GM23338 (cell line): ENCODE data around the gene FOXC2. TPM values are rescaled to one million over a fixed set of nuclear protein-coding genes. Genes with fewer than 3 reads are reported as not detected.

ENCODE experiments used
- ATAC-seq: fragments of 200-7000 bp; cut with Tn5 transposase; 3 replicates; pipeline ENCODE4 v1.9.1; 2020
- DNase-seq: peaks from one replicate; pipeline ENCODE4 v3.0.0-alpha.2; 2015; ENCODE audit warnings: low spot score
- H2AFZ ChIP-seq: fragments of 200-600 bp; sonication (generic); 2 replicates; pipeline ENCODE4 v1.8.0; 2016; ENCODE audit warnings: antibody characterized with exemption, mild to moderate bottlenecking, moderate library complexity
- H3F3A ChIP-seq: fragments of 200-600 bp; sonication (generic); replicated peaks from 2 replicates; pipeline ENCODE4 v1.8.0; 2017; ENCODE audit warnings: antibody characterized with exemption, mixed run types, low read depth
- H3K27ac ChIP-seq: fragments of 200-600 bp; sonication (generic); 2 replicates; pipeline ENCODE4 v1.6.1; 2016; ENCODE audit warnings: low read depth
- H3K27me3 ChIP-seq: fragments of 200-600 bp; sonication (generic); 2 replicates; pipeline ENCODE4 v1.8.0; 2016; ENCODE audit warnings: mild to moderate bottlenecking, mixed run types, moderate library complexity; ENCODE audit not compliant: insufficient read depth
- H3K36me3 ChIP-seq: fragments of 200-600 bp; sonication (generic); 2 replicates; pipeline ENCODE4 v1.8.0; 2016; ENCODE audit warnings: mild to moderate bottlenecking; ENCODE audit not compliant: insufficient read depth
- H3K4me1 ChIP-seq: fragments of 200-600 bp; sonication (generic); 2 replicates; pipeline ENCODE4 v1.8.0; 2016; ENCODE audit warnings: mild to moderate bottlenecking, moderate library complexity; ENCODE audit not compliant: insufficient read depth
- H3K4me2 ChIP-seq: fragments of 200-600 bp; sonication (generic); 2 replicates; pipeline ENCODE4 v1.7.1; 2017; ENCODE audit warnings: mixed run types
- H3K4me3 ChIP-seq: fragments of 200-600 bp; sonication (generic); 2 replicates; pipeline ENCODE4 v1.6.1; 2016; ENCODE audit warnings: mixed run types
- H3K79me2 ChIP-seq: fragments of 200-600 bp; sonication (generic); replicated peaks from 2 replicates; pipeline ENCODE4 v1.8.0; 2017; ENCODE audit warnings: mild to moderate bottlenecking; ENCODE audit not compliant: insufficient read depth
- H3K9me2 ChIP-seq: fragments of 200-600 bp; sonication (generic); 2 replicates; pipeline ENCODE4 v1.8.0; 2017; ENCODE audit not compliant: insufficient read depth
- H4K20me1 ChIP-seq: fragments of 200-600 bp; sonication (generic); replicated peaks from 2 replicates; pipeline ENCODE4 v1.8.0; 2017; ENCODE audit warnings: mild to moderate bottlenecking; ENCODE audit not compliant: insufficient read depth
- H3K27ac Mint-ChIP-seq: 2 replicates; pipeline ENCODE4 v1.8.0; 2020; ENCODE audit warnings: inconsistent platforms, mild to moderate bottlenecking, moderate library complexity, mixed read lengths
- H3K27me3 Mint-ChIP-seq: 3 replicates; pipeline ENCODE4 v1.8.0; 2022; ENCODE audit warnings: low read depth, mild to moderate bottlenecking, moderate library complexity, mixed read lengths, inconsistent platforms; ENCODE audit not compliant: insufficient read depth, poor library complexity
- H3K36me3 Mint-ChIP-seq: 3 replicates; pipeline ENCODE4 v1.8.0; 2021; ENCODE audit warnings: low read depth, mild to moderate bottlenecking, inconsistent platforms, moderate library complexity, mixed read lengths
- H3K4me1 Mint-ChIP-seq: 3 replicates; pipeline ENCODE4 v1.8.0; 2020; ENCODE audit warnings: mild to moderate bottlenecking, inconsistent platforms, mixed read lengths
- H3K4me3 Mint-ChIP-seq: 3 replicates; pipeline ENCODE4 v1.8.0; 2021; ENCODE audit warnings: moderate library complexity, mild to moderate bottlenecking, inconsistent platforms, mixed read lengths
- H3K9me3 Mint-ChIP-seq: 3 replicates; pipeline ENCODE4 v1.8.0; 2020; ENCODE audit warnings: moderate library complexity, mild to moderate bottlenecking, inconsistent platforms, mixed read lengths
- CREB1 ChIP-seq: fragments of 250-450 bp; sonication (Bioruptor Pico); IDR thresholded peaks from 2 replicates; pipeline ENCODE4 v1.5.0; 2020; ENCODE audit warnings: low read depth, mild to moderate bottlenecking, moderate library complexity
- CTCF ChIP-seq, 2 experiments: fragments of 200-600 bp in 1 of 2; sonication (generic) in 1 of 2; conservative IDR thresholded peaks; 2 replicates each; pipeline versions ENCODE4 v1.5.1 to v1.6.1; 2016 to 2017; ENCODE audit warnings: antibody characterized with exemption in 2 of 2, low read depth in 2 of 2, mild to moderate bottlenecking in 2 of 2, moderate library complexity in 1 of 2
- ETS1 ChIP-seq: IDR thresholded peaks from 2 replicates; pipeline ENCODE4 v1.6.1; 2016; ENCODE audit warnings: antibody characterized with exemption
- NANOG ChIP-seq: IDR thresholded peaks from 2 replicates; pipeline ENCODE4 v1.6.1; 2016; ENCODE audit warnings: antibody characterized with exemption, borderline replicate concordance
- REST ChIP-seq: IDR thresholded peaks from one replicate; pipeline ENCODE4 v1.6.1; 2018; ENCODE audit warnings: antibody characterized with exemption; ENCODE audit not compliant: unreplicated experiment
- STAT1 ChIP-seq: IDR thresholded peaks from one replicate; pipeline ENCODE4 v1.6.1; 2016; ENCODE audit warnings: antibody characterized with exemption; ENCODE audit not compliant: unreplicated experiment
- ZNF331 ChIP-seq: fragments of 250-450 bp; sonication (Bioruptor Pico); IDR thresholded peaks from 2 replicates; pipeline ENCODE4 v1.5.0; 2020; ENCODE audit warnings: low read depth, mild to moderate bottlenecking, moderate library complexity
- ZNF462 ChIP-seq: fragments of 250-450 bp; sonication (Bioruptor Pico); IDR thresholded peaks from 2 replicates; pipeline ENCODE4 v1.5.0; 2020; ENCODE audit warnings: mild to moderate bottlenecking, moderate library complexity
- polyA plus RNA-seq: library from polyadenylated mRNA; unstranded; fragments of >200 nt; fragmentation: Nextera tagmentation; extraction: Ambion mirVana; gene quantifications from 2 replicates; pipeline ENCODE4 v1.2.1, GENCODE V29; 2016
- total RNA-seq: library from RNA; depleted of rRNA; stranded (reverse); fragments of >200 nt; shearing (Covaris generic); gene quantifications from 2 replicates; pipeline ENCODE4 v1.2.3, GENCODE V29; 2014

The FOXC2 gene
- total and polyA plus RNA-seq, 2 experiments from 2014 or later: 0.16 TPM; not detected in 1

GRCh38 chr16:86594721-86595120 lies 28.1 kb downstream of the FOXC2 start:
- Histone ChIP-seq H4K20me1 (no peaks in the 10 kb centered on the region), H3K4me1 (no peaks in the 10 kb centered on the region), H3K4me3 (no peak overlapping the region), H2AFZ (peak overlapping the region; percentile 23; the same call in 1 of the 2 replicates), H3K4me2 (no peak overlapping the region), H3K9me2 (peaks cover 6% of the 10 kb centered on the region), H3K27me3 (no peaks in the 10 kb centered on the region), H3K79me2 (no peaks in the 10 kb centered on the region), H3F3A (no peaks in the 10 kb centered on the region), H3K36me3 (no peaks in the 10 kb centered on the region), H3K27ac (no peak overlapping the region)
- DNase-seq: no peak
- Mint-ChIP-seq H3K4me3 (no peak overlapping the region), H3K36me3 (no peaks in the 10 kb centered on the region), H3K4me1 (peaks cover 11% of the 10 kb centered on the region), H3K27me3 (peaks cover 3% of the 10 kb centered on the region), H3K27ac (no peak overlapping the region), H3K9me3 (no peaks in the 10 kb centered on the region; the same call in 2 of the 3 replicates)
- TF ChIP-seq CREB1 (CRISPR knock-in tag) (no peak), ZNF462 (CRISPR knock-in tag) (no peak), ZNF331 (CRISPR knock-in tag) (no peak), REST (no peak), CTCF (conservative IDR thresholded peaks at IDR 0.05; ENCODE audit: low read depth in 2 of 2) (no peak), NANOG (no peak), STAT1 (no peak), ETS1 (no peak)
- no peak for ATAC-seq
